Tibial nerve (tissue), 4 donors: ENCODE data around the gene SLC47A1. TPM values are rescaled to one million over a fixed set of nuclear protein-coding genes. Genes with fewer than 3 reads are reported as not detected.

ENCODE experiments used
- DNase-seq, 2 donors: peaks; one replicate each; pipeline ENCODE4 v3.0.0-alpha.2; 2019; ENCODE audit warnings: low spot score in 2 of 2
- H3K27ac ChIP-seq, 4 donors: fragments of 200-600 bp; sonication (generic) in 3 of 4; one replicate each; pipeline ENCODE4 v1.5.1; 2017 to 2019; ENCODE audit warnings: mild to moderate bottlenecking in 1 of 4
- H3K27me3 ChIP-seq, 2 donors: fragments of 200-600 bp; sonication (generic) in 1 of 2; one replicate each; pipeline versions ENCODE4 v1.5.1 to v1.6.0; 2017 to 2019
- H3K36me3 ChIP-seq, 3 donors: fragments of 200-600 bp; sonication (generic); one replicate each; pipeline ENCODE4 v1.5.1; 2018 to 2019
- H3K4me1 ChIP-seq, 4 donors: fragments of 200-600 bp; sonication (generic) in 3 of 4; one replicate each; pipeline ENCODE4 v1.5.1; 2017 to 2019
- H3K4me3 ChIP-seq, 4 donors: fragments of 200-600 bp; sonication (generic) in 3 of 4; one replicate each; pipeline ENCODE4 v1.5.1; 2017 to 2019; ENCODE audit warnings: mild to moderate bottlenecking in 1 of 4, moderate library complexity in 1 of 4
- H3K9me3 ChIP-seq, 4 donors: fragments of 200-600 bp; sonication (generic) in 3 of 4; one replicate each; pipeline ENCODE4 v1.5.1; 2017 to 2019
- EP300 ChIP-seq, 2 donors: sonication (generic); formaldehyde crosslinking; IDR thresholded peaks; one replicate each; pipeline ENCODE4 v1.6.1; 2017; ENCODE audit warnings: antibody characterized with exemption in 2 of 2, mild to moderate bottlenecking in 1 of 2
- POLR2A ChIP-seq, 2 donors: fragments of 450-650 bp; IDR thresholded peaks; one replicate each; pipeline ENCODE4 v1.6.1; 2017; ENCODE audit warnings: antibody characterized with exemption in 2 of 2, mild to moderate bottlenecking in 2 of 2, moderate library complexity in 2 of 2
- WGBS, 2 donors: methylation state at CpG; one replicate each; pipeline ENCODE4 v1.1.5; 2018; 5-methylcytosine and 5-hydroxymethylcytosine counted together
- total RNA-seq, 4 donors: library from RNA; depleted of rRNA; stranded (reverse); fragments of >200 nt; gene quantifications; one replicate each; pipeline ENCODE4 v1.1.0, GENCODE V29; 2016
- TF ChIP-seq, protein P1 (sequence below), 5 experiments: fragments of 200-600 bp in 3 of 5; fragments of 450-650 bp in 2 of 5; sonication (generic) in 3 of 5; IDR thresholded peaks; one replicate each; pipeline ENCODE4 v1.5.1; 2016 to 2019; ENCODE audit warnings: antibody characterized with exemption in 5 of 5, mild to moderate bottlenecking in 3 of 5, moderate library complexity in 2 of 5

The SLC47A1 gene
- total RNA-seq, 4 donors from 2014 or later: 11.1 to 31.4 (median 19.5) TPM

- no peak overlapping the region for H3K27ac ChIP-seq
- H3K27me3 ChIP-seq: no peaks in the 10 kb centered on the region
- H3K4me1 ChIP-seq: peaks cover 0 to 10% (median 6%) of the 10 kb centered on the region in 4 donors
- TF ChIP-seq, protein P1, sequence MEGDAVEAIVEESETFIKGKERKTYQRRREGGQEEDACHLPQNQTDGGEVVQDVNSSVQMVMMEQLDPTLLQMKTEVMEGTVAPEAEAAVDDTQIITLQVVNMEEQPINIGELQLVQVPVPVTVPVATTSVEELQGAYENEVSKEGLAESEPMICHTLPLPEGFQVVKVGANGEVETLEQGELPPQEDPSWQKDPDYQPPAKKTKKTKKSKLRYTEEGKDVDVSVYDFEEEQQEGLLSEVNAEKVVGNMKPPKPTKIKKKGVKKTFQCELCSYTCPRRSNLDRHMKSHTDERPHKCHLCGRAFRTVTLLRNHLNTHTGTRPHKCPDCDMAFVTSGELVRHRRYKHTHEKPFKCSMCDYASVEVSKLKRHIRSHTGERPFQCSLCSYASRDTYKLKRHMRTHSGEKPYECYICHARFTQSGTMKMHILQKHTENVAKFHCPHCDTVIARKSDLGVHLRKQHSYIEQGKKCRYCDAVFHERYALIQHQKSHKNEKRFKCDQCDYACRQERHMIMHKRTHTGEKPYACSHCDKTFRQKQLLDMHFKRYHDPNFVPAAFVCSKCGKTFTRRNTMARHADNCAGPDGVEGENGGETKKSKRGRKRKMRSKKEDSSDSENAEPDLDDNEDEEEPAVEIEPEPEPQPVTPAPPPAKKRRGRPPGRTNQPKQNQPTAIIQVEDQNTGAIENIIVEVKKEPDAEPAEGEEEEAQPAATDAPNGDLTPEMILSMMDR (IDR thresholded peaks at IDR 0.05): no peak
- TF ChIP-seq POLR2A (IDR thresholded peaks at IDR 0.05) (no peak), EP300 (IDR thresholded peaks at IDR 0.05) (no peak)
- no peak overlapping the region for H3K4me3 ChIP-seq
- no peak for DNase-seq
- H3K36me3 ChIP-seq: no peaks in the 10 kb centered on the region
- WGBS, 2 donors: 93 to 96% methylated on average over 8 of the region's 8 CpGs
- H3K9me3 ChIP-seq: no peaks in the 10 kb centered on the region
Observed at GRCh38 chr17:19542247-19542646, 8.6 kb downstream of the SLC47A1 start.

DNA sequence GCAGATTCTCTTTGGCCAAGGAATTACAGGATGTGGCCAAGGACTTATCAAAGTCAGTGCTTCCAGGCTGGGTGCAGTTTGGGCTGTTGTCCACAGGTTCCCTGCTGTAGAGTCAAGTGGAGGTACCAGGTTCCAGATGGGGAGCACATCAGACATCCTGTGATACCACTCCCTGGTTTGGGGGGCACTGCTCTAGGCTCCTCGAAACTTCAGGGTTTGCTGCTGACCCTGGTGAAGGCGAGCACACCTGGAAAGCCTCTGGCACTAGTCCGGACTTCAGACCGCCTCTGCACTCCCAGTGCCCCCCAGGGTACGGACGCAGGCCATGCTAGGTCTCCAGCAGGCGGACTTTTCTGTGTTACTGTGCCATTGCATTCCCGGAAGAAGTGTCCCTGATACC is 10.7 kb downstream of the SLC47A1 start:
- Histone ChIP-seq H3K4me1 (peaks cover 0 to 10% (median 6%) of the 10 kb centered on the region in 4 donors), H3K4me3 (no peak overlapping the region), H3K9me3 (no peaks in the 10 kb centered on the region), H3K27me3 (no peaks in the 10 kb centered on the region), H3K36me3 (no peaks in the 10 kb centered on the region), H3K27ac (peak overlapping the region in 1 of 4 donors; percentile 1)
- no peak for DNase-seq
- WGBS, 2 donors: 87 to 97% methylated on average over 8 of the region's 8 CpGs
- TF ChIP-seq, protein P1 (IDR thresholded peaks at IDR 0.05): no peak
- TF ChIP-seq EP300 (IDR thresholded peaks at IDR 0.05): no peak

- Histone ChIP-seq H3K36me3 (no peaks in the 10 kb centered on the region), H3K4me3 (no peak overlapping the region), H3K9me3 (no peaks in the 10 kb centered on the region), H3K27me3 (no peaks in the 10 kb centered on the region), H3K4me1 (peaks cover 0 to 10% (median 6%) of the 10 kb centered on the region in 4 donors), H3K27ac (peak overlapping the region in 1 of 4 donors; percentile 17)
- TF ChIP-seq EP300 (IDR thresholded peaks at IDR 0.05) (peak in 1 of 2 donors; percentile 16), POLR2A (IDR thresholded peaks at IDR 0.05) (no peak)
- TF ChIP-seq, protein P1 (IDR thresholded peaks at IDR 0.05): peak in 2 of 5 experiments; percentile 21 to 47
- 50 to 61% methylated on average over 6 of the region's 6 CpGs for WGBS, 2 donors
- no peak for DNase-seq
Observed at GRCh38 chr17:19546289-19547065, 12.8 kb downstream of the SLC47A1 start.

DNA sequence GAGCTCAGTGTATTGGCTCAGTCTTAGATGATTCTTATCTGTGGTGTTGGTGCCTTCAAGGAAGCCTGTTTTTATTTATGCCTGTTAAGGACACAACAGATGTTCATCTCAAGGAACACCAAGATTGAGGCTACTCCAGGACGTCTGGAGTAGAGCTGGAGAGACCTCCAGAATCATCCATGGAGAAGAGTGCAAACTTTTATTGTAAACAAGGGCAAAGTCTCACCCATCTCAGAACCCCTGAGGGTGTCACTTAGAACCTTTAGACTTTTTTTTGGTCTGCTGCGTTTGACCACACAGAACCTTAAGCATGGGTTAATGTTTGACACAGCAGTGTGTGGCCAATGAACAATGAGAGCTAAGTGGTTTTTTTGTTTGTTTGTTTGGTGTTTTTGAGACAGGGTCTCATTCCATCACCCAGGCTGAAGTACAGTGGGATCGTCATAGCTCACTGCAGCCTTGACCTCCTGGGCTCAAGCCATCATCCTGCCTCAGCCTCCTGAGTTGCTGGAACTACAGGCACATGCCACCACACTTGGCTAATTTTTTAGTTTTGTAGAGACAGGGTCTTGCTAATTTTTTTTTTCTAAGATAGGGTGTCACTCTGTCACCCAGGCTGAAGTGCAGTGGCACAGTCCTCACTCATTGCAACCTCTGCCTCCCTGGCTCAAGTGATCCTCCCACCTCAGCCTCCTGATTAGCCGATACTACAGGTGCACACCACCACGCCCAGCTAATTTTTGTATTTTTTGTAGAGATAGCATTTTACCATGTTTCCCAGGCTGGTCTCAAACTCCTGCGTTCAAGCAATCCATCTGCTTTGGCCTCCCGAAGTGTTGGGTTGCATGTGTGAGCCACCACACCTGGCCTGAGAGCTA is 16.3 kb downstream of the SLC47A1 start:
- no peak for DNase-seq
- Histone ChIP-seq H3K27ac (no peak overlapping the region), H3K4me3 (no peak overlapping the region), H3K27me3 (no peaks in the 10 kb centered on the region), H3K4me1 (peaks cover 0 to 10% (median 6%) of the 10 kb centered on the region in 4 donors), H3K9me3 (no peaks in the 10 kb centered on the region), H3K36me3 (no peaks in the 10 kb centered on the region)
- TF ChIP-seq EP300 (IDR thresholded peaks at IDR 0.05) (no peak), POLR2A (IDR thresholded peaks at IDR 0.05) (no peak)
- TF ChIP-seq, protein P1 (IDR thresholded peaks at IDR 0.05): no peak
- WGBS, 2 donors: 79 to 82% methylated on average over 7 of the region's 7 CpGs

DNA sequence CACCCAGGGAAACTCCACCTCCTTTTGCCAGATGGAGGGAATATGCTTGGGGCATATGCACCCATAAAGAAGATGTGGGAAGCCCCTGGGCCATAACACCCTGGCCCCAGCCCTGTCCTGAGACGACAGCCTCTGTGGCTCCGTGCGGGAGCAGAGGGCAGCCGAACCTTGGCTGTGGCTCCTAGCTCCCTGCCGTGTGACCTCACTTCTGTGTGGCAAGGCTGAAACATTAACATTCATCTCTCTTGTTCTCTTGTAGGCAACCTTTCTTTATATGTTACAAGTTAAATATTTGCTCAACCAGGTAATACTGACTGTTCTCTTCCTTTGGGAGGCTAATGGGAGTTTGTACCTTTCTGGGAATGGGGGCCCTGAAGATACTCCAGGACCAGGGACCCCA is 17.5 kb downstream of the SLC47A1 start:
- Histone ChIP-seq H3K27me3 (no peaks in the 10 kb centered on the region), H3K9me3 (no peaks in the 10 kb centered on the region), H3K4me1 (peaks cover 0 to 8% (median 6%) of the 10 kb centered on the region in 4 donors), H3K4me3 (no peak overlapping the region), H3K27ac (no peak overlapping the region), H3K36me3 (no peaks in the 10 kb centered on the region)
- DNase-seq: no peak
- WGBS, 2 donors: 89% methylated on average over 5 of the region's 5 CpGs
- TF ChIP-seq EP300 (IDR thresholded peaks at IDR 0.05) (no peak), POLR2A (IDR thresholded peaks at IDR 0.05) (no peak)
- TF ChIP-seq, protein P1 (IDR thresholded peaks at IDR 0.05): no peak
